ENCODE data around the gene DCHS1.
A peak's percentile ranks its signal among the peaks of the same experiment; 100 is the strongest.

GRCh38 chr11:6629892-6630631 is 25.5 kb downstream of the DCHS1 start:
- no peak for TF ChIP-seq CTCF (IDR thresholded peaks at IDR 0.05)
- TF ChIP-seq RNF2 (IDR thresholded peaks at IDR 0.05; ENCODE audit: borderline replicate concordance, low read depth), result no peak
- no peak for TF ChIP-seq POLR2A (IDR thresholded peaks at IDR 0.05; ENCODE audit: low read length)
- no peak for TF ChIP-seq HDAC2 (IDR thresholded peaks at IDR 0.05)
- no peak for TF ChIP-seq KDM1A (IDR thresholded peaks at IDR 0.05; ENCODE audit: low read depth)
- TF ChIP-seq, protein P1, sequence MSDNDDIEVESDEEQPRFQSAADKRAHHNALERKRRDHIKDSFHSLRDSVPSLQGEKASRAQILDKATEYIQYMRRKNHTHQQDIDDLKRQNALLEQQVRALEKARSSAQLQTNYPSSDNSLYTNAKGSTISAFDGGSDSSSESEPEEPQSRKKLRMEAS (IDR thresholded peaks at IDR 0.05), result peak; percentile 19; the same call in 1 of the 2 replicates

Data from A549 (cell line).